Adrenal gland (tissue), 12 donors: ENCODE results near the gene SLIT3. TPM values are rescaled to one million over a fixed set of nuclear protein-coding genes. Genes with fewer than 3 reads are reported as not detected.
A peak's percentile ranks its signal among the peaks of the same experiment; 100 is the strongest.

Source experiments
- DNase-seq, 7 donors: peaks; one replicate each; pipeline ENCODE4 v3.0.0-alpha.2; 2019 to 2020
- H3K27ac ChIP-seq, 5 donors: fragments of 200-600 bp; sonication (generic) in 4 of 5; 1 replicate in 3 of 5; 2 replicates in 2 of 5; pipeline versions ENCODE4 v1.5.1 to v1.8.0; 2016 to 2020; ENCODE audit warnings: mild to moderate bottlenecking in 1 of 5
- H3K27me3 ChIP-seq: fragments of 200-600 bp; 2 replicates; pipeline ENCODE4 v1.8.0; 2021
- H3K36me3 ChIP-seq, 2 donors: fragments of 200-600 bp; replicated peaks in 1 of 2; 1 replicate in 1 of 2; 2 replicates in 1 of 2; pipeline versions ENCODE4 v1.5.1 to v1.8.0; 2018 to 2022
- H3K4me1 ChIP-seq, 2 donors: fragments of 200-600 bp; replicated peaks in 1 of 2; 1 replicate in 1 of 2; 2 replicates in 1 of 2; pipeline versions ENCODE4 v1.5.1 to v1.8.0; 2018 to 2021
- H3K4me3 ChIP-seq, 4 donors: fragments of 200-600 bp; sonication (generic) in 3 of 4; one replicate each; pipeline ENCODE4 v1.5.1; 2016 to 2018
- H3K9me3 ChIP-seq, 3 donors: fragments of 200-600 bp; sonication (generic) in 1 of 3; replicated peaks in 1 of 3; 1 replicate in 2 of 3; 2 replicates in 1 of 3; pipeline versions ENCODE4 v1.5.1 to v1.8.0; 2016 to 2021
- POLR2A ChIP-seq, 2 donors: fragments of 450-650 bp; IDR thresholded peaks; one replicate each; pipeline ENCODE4 v1.6.1; 2017; ENCODE audit warnings: antibody characterized with exemption in 2 of 2, mild to moderate bottlenecking in 2 of 2, moderate library complexity in 1 of 2
- WGBS, 4 donors: extraction: QIAGEN DNeasy Blood & Tissue Kit in 2 of 4; methylation state at CpG; one replicate each; pipeline versions ENCODE4 v1.1.5 to v1.1.7; 2013 to 2017; 5-methylcytosine and 5-hydroxymethylcytosine counted together
- intact Hi-C, 2 donors: fragments of 100-400 bp; cut with DNase I; formaldehyde crosslinking; loops; one replicate each; pipeline versions ENCODE4 v1.14.1 to v1.15.0; 2022 to 2023
- polyA plus RNA-seq, 3 donors: library from polyadenylated mRNA; stranded (reverse); fragments of 200-250 nt in 2 of 3; fragments of 350-450 nt in 1 of 3; fragmentation: Illumina TruSeq in 1 of 3; extraction: RNeasy Lipid Tissue Mini Kit (QIAGEN cat#74804) in 1 of 3; gene quantifications; one replicate each; pipeline ENCODE4 v1.2.3, GENCODE V29; 2013 to 2014
- total RNA-seq, 9 donors: library from RNA; depleted of rRNA in 4 of 9; stranded (reverse); fragments of >200 nt in 4 of 9; fragments of 120-200 nt in 1 of 9; fragmentation: NEBNext Ultra II Directional in 1 of 9; extraction: Animal tissue kit (Norgen Biotek cat#: 25700) in 1 of 9; gene quantifications; one replicate each; pipeline versions ENCODE4 v1.1.0 to v1.2.4, GENCODE V29; 2013 to 2023
- TF ChIP-seq, protein P1 (sequence below), 6 experiments: fragments of 450-650 bp in 4 of 6; fragments of 200-600 bp in 2 of 6; sonication (generic) in 1 of 6; IDR thresholded peaks; 1 replicate in 5 of 6; 2 replicates in 1 of 6; pipeline versions ENCODE4 v1.5.1 to v1.8.0; 2016 to 2021; ENCODE audit warnings: antibody characterized with exemption in 6 of 6, mild to moderate bottlenecking in 2 of 6, moderate library complexity in 1 of 6
- donor health status: healthy with polysubstance abuse.
- donor health status: Bipolar disorder and iron deficiency.
- donor health status: DM: yes; HTN: yes; CAD: no.
- donor health status: DM: no; HTN: no; CAD: no.
- donor health status: DM: no; HTN: no; CAD: no.
- donor health status: DM: yes; HTN: yes; CAD: no.

The SLIT3 gene
- total and polyA plus RNA-seq, 12 donors, result 10.0 to 94.1 (median 32.8) TPM

DNA sequence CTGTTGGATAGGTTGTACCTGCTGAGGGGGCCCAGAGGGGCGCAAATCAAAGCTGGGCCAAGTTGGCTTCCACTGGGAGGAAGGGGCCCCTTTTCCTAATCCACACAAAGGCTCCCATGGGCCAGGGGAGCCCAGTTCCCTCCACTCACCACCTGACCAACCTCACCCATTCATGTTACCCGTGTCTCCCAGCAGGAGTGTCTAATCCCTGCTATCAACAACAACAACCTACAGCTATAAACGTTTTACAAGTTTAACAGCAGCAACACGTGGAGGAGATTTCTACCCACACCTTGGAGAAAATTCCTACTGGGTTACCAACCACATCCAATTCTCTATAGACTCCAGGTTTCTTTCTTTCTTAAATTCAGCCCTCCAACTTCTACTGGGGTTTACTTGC lies 216.2 kb downstream of the SLIT3 start:
- Histone ChIP-seq H3K27ac (no peak overlapping the region), H3K27me3 (no peaks in the 10 kb centered on the region), H3K36me3 (no peaks in the 10 kb centered on the region), H3K4me1 (no peaks in the 10 kb centered on the region), H3K4me3 (no peak overlapping the region), H3K9me3 (no peaks in the 10 kb centered on the region)
- WGBS, 4 donors, result 48 to 77% (median 73%) methylated on average over 4 of the region's 4 CpGs
- TF ChIP-seq, protein P1, sequence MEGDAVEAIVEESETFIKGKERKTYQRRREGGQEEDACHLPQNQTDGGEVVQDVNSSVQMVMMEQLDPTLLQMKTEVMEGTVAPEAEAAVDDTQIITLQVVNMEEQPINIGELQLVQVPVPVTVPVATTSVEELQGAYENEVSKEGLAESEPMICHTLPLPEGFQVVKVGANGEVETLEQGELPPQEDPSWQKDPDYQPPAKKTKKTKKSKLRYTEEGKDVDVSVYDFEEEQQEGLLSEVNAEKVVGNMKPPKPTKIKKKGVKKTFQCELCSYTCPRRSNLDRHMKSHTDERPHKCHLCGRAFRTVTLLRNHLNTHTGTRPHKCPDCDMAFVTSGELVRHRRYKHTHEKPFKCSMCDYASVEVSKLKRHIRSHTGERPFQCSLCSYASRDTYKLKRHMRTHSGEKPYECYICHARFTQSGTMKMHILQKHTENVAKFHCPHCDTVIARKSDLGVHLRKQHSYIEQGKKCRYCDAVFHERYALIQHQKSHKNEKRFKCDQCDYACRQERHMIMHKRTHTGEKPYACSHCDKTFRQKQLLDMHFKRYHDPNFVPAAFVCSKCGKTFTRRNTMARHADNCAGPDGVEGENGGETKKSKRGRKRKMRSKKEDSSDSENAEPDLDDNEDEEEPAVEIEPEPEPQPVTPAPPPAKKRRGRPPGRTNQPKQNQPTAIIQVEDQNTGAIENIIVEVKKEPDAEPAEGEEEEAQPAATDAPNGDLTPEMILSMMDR (IDR thresholded peaks at IDR 0.05), result no peak
- TF ChIP-seq POLR2A (IDR thresholded peaks at IDR 0.05), result no peak
- peak in 1 of 7 donors; percentile 41 for DNase-seq
- intact Hi-C loops, result no loop called here

DNA sequence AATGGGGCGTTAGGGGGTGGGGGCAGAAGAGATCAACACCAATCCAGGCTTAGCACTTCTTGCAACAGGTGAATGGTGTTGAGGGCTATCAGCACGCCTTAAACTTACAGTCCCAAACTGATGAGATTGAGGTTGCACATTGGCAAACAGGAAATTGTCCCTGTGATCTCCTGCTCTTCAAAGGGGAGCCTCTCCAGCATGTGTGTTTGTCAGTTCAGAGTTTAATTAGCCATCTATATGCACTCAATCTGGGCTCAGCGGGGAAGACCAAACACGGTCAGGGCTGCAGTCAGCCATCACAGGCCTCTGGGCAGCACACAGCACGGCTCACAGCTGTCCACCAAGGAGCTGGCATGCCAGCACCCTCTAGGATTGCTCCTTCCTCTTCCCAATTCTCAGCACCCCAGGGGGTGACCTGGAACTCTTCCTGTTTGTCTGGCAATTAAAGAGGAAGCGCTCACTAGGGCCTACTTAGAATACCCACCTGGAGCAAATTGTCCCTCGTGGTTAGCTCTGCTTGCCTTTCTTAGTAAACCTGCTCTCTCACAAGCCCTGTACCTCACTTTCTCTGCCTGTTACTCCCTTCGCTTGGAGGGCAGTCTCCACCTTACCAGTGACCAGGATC lies 217.4 kb downstream of the SLIT3 start:
- H3K27ac ChIP-seq, result no peak overlapping the region
- DNase-seq, result no peak
- H3K27me3 ChIP-seq, result no peaks in the 10 kb centered on the region
- no peaks in the 10 kb centered on the region for H3K36me3 ChIP-seq
- TF ChIP-seq, protein P1 (IDR thresholded peaks at IDR 0.05), result no peak
- TF ChIP-seq POLR2A (IDR thresholded peaks at IDR 0.05), result no peak
- no peaks in the 10 kb centered on the region for H3K4me1 ChIP-seq
- WGBS, 4 donors, result 75 to 91% (median 82%) methylated on average over 6 to 8 of the region's 8 CpGs
- no peaks in the 10 kb centered on the region for H3K9me3 ChIP-seq
- no peak overlapping the region for H3K4me3 ChIP-seq
- intact Hi-C loops, result no loop called here

DNA sequence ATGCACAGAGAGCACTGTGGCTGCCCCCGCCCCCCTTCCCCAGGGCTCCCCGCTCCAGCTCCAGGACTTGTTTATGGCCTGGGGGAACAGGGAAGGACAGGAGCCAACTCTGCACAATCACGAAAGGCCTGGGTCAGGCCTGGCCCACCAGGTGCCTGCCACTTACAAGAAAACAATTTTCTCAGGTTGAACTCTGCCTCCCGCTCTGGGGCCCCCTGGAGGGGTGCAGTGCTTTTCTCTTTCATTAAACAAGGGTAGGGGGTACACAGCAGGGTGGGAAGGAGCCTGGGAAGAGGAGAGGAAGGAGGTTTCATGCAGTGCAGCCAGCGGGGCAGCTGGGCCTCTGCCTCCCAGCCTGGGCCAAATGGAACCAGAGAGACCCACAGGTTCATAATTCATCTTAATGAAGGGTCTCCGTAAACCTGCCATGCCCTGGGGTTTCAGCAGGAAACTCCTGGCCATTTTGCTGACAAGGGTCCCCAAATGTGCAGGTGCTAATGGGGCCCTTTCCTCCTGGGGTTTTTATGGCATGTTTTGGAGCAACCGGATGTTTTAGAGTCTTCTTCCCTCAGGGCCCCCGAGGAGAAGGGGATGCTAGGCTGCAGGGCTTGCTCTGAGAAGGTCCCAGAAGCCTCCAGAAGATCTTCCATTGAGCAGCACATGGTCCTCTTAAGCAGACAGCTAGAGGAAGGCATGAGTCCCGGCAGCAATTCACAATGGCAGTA lies 219.8 kb downstream of the SLIT3 start:
- intact Hi-C loops, result no loop called here
- TF ChIP-seq, protein P1 (IDR thresholded peaks at IDR 0.05), result no peak
- TF ChIP-seq POLR2A (IDR thresholded peaks at IDR 0.05), result no peak
- no peak overlapping the region for H3K27ac ChIP-seq
- H3K4me3 ChIP-seq, result no peak overlapping the region
- no peaks in the 10 kb centered on the region for H3K4me1 ChIP-seq
- DNase-seq, result peak in 1 of 7 donors; percentile 28
- no peaks in the 10 kb centered on the region for H3K27me3 ChIP-seq
- no peaks in the 10 kb centered on the region for H3K36me3 ChIP-seq
- H3K9me3 ChIP-seq, result no peaks in the 10 kb centered on the region
- WGBS, 4 donors, result 82 to 92% (median 86%) methylated on average over 8 to 9 of the region's 9 CpGs

DNA sequence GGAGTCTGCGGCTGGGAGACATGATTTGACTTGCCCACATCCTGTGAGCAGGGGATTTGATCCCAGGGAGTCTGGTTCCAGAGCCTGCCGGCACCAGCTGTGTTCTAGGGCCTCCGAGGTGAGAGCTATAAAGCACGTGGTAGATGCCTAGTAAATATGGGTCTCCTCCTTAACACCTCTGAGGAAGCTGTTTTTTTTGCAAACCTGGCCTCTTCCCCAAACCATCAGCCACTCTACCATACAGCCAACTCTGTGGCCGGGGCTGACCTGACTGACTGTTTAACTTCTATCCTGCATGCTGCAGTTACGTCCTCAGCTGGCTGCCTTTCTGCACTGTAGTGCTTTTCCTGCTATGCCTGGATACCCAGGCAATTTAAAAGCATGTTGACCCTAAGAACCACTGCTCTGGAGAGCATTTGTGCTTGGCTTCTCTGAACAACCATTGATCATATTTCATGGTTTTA lies 220.5 kb downstream of the SLIT3 start:
- 88 to 93% (median 91%) methylated on average over 6 of the region's 6 CpGs for WGBS, 4 donors
- intact Hi-C loops, result no loop called here
- TF ChIP-seq POLR2A (IDR thresholded peaks at IDR 0.05), result no peak
- TF ChIP-seq, protein P1 (IDR thresholded peaks at IDR 0.05), result no peak
- no peaks in the 10 kb centered on the region for H3K4me1 ChIP-seq
- no peaks in the 10 kb centered on the region for H3K27me3 ChIP-seq
- H3K27ac ChIP-seq, result no peak overlapping the region
- no peak for DNase-seq
- H3K4me3 ChIP-seq, result no peak overlapping the region
- no peaks in the 10 kb centered on the region for H3K36me3 ChIP-seq
- H3K9me3 ChIP-seq, result no peaks in the 10 kb centered on the region
